ENCODE results near the gene ATG5. TPM values are rescaled to one million over a fixed set of nuclear protein-coding genes. Genes with fewer than 3 reads are reported as not detected.

Gene ATG5
- total RNA-seq, 1 experiment from 2014 or later = 35.1 TPM

DNA sequence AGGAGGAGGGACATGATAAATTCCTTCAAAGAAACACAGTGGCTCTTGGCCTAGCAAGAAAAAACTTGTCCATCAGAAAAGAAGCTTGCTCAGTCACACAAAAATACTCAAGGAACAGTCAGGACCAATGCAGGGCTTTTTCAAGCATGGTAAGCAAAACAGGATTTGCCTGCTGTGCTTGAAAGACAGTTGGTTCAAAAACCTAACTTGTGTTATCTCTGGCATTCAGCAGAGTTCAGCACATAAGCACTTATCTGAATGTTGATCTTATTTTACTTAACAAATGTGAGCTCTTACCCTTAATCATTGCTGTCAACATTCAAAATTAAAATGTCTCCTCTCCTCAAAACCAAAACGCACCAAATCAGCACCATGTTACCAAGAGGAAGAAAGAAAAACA is 38.3 kb downstream of the ATG5 start:
- no peak for TF ChIP-seq CTCF (IDR thresholded peaks at IDR 0.05; ENCODE audit: unreplicated experiment)
- CTCF ChIA-PET = no interaction called here
- Mint-ChIP-seq H3K27me3 (ENCODE audit: unreplicated experiment) (no peaks in the 10 kb centered on the region), H3K27ac (ENCODE audit: unreplicated experiment) (no peak overlapping the region), H3K4me3 (ENCODE audit: low read depth, unreplicated experiment) (no peak overlapping the region), H3K36me3 (ENCODE audit: insufficient read depth, unreplicated experiment) (peaks cover 10% of the 10 kb centered on the region), H3K9me3 (ENCODE audit: low read depth, unreplicated experiment) (peaks cover 6% of the 10 kb centered on the region), H3K4me1 (ENCODE audit: low read depth, unreplicated experiment) (no peaks in the 10 kb centered on the region)
- no TSS peak for BruUV-seq (replicated peaks)
- intact Hi-C loops (cut with micrococcal nuclease; ENCODE audit: unreplicated experiment) = no loop called here
- no peak for DNase-seq

DNA sequence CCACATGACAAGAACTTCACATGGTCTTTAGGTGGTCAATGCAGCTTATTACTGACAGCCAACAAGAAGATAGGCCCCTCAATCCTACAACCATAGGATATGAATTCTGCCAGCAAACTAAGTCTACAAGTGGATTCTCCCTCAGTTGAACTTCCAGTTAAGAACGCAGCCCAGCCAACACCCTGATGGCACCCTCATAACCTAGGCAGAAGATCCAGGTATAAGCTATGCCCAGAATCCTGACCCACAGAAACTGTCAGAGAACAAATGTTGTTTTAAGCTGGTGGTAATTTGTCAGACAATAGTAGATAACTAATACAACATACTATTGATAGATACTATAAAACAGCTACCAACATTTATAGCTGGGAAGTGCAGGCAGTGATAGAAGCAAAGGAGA is 38.8 kb downstream of the ATG5 start:
- Mint-ChIP-seq H3K4me3 (ENCODE audit: low read depth, unreplicated experiment) (no peak overlapping the region), H3K27me3 (ENCODE audit: unreplicated experiment) (no peaks in the 10 kb centered on the region), H3K36me3 (ENCODE audit: insufficient read depth, unreplicated experiment) (peaks cover 6% of the 10 kb centered on the region), H3K27ac (ENCODE audit: unreplicated experiment) (no peak overlapping the region), H3K9me3 (ENCODE audit: low read depth, unreplicated experiment) (peaks cover 5% of the 10 kb centered on the region), H3K4me1 (ENCODE audit: low read depth, unreplicated experiment) (no peaks in the 10 kb centered on the region)
- intact Hi-C loops (cut with micrococcal nuclease; ENCODE audit: unreplicated experiment) = no loop called here
- no peak for TF ChIP-seq CTCF (IDR thresholded peaks at IDR 0.05; ENCODE audit: unreplicated experiment)
- CTCF ChIA-PET = no interaction called here
- BruUV-seq (replicated peaks) = no TSS peak
- no peak for DNase-seq

DNA sequence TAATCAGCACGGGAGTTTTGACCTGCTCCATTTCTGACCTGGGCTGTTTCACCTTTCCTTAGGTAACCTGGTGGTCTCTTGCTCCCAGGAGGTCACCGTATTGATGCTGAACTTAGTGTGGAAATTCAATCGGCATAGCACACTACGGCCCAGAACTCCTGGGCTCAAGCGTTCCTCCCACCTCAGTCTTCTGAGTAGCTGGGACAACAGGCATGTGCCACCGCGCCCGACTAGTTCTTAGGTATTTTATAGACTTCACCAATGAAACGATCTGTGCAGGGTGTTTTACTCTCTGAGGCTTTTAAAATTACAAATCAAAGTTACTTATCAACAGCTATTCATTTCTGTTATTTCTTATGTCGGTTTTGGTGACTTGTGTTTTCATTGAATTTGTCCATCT is 42.1 kb downstream of the ATG5 start:
- Mint-ChIP-seq H3K4me1 (ENCODE audit: low read depth, unreplicated experiment) (no peaks in the 10 kb centered on the region), H3K27ac (ENCODE audit: unreplicated experiment) (no peak overlapping the region), H3K36me3 (ENCODE audit: insufficient read depth, unreplicated experiment) (no peaks in the 10 kb centered on the region), H3K27me3 (ENCODE audit: unreplicated experiment) (no peaks in the 10 kb centered on the region), H3K9me3 (ENCODE audit: low read depth, unreplicated experiment) (no peaks in the 10 kb centered on the region), H3K4me3 (ENCODE audit: low read depth, unreplicated experiment) (no peak overlapping the region)
- CTCF ChIA-PET = no interaction called here
- BruUV-seq (replicated peaks) = no TSS peak
- no peak for TF ChIP-seq CTCF (IDR thresholded peaks at IDR 0.05; ENCODE audit: unreplicated experiment)
- no peak for DNase-seq
- intact Hi-C loops (cut with micrococcal nuclease; ENCODE audit: unreplicated experiment) = no loop called here

- no peaks in the 10 kb centered on the region for H3K4me1 Mint-ChIP-seq (ENCODE audit: low read depth, unreplicated experiment)
- H3K36me3 Mint-ChIP-seq (ENCODE audit: insufficient read depth, unreplicated experiment) = no peaks in the 10 kb centered on the region
- DNase-seq = no peak
- no peaks in the 10 kb centered on the region for H3K9me3 Mint-ChIP-seq (ENCODE audit: low read depth, unreplicated experiment)
- intact Hi-C loops (cut with micrococcal nuclease; ENCODE audit: unreplicated experiment) = no loop called here
- H3K27ac Mint-ChIP-seq (ENCODE audit: unreplicated experiment) = no peak overlapping the region
- BruUV-seq (replicated peaks) = no TSS peak
- CTCF ChIA-PET = no interaction called here
- no peak for TF ChIP-seq CTCF (IDR thresholded peaks at IDR 0.05; ENCODE audit: unreplicated experiment)
- no peak overlapping the region for H3K4me3 Mint-ChIP-seq (ENCODE audit: low read depth, unreplicated experiment)
- H3K27me3 Mint-ChIP-seq (ENCODE audit: unreplicated experiment) = no peaks in the 10 kb centered on the region
Observed at GRCh38 chr6:106281661-106282060, 43.9 kb downstream of the ATG5 start.

- H3K36me3 Mint-ChIP-seq (ENCODE audit: insufficient read depth, unreplicated experiment) = no peaks in the 10 kb centered on the region
- CTCF ChIA-PET = no interaction called here
- no peak for TF ChIP-seq CTCF (IDR thresholded peaks at IDR 0.05; ENCODE audit: unreplicated experiment)
Observed at GRCh38 chr6:106281088-106281487, 44.5 kb downstream of the ATG5 start.

More at GRCh38 chr6:106281088-106281487, 44.5 kb downstream of the ATG5 start:
- intact Hi-C loops (cut with micrococcal nuclease; ENCODE audit: unreplicated experiment) = no loop called here
- Mint-ChIP-seq H3K27me3 (ENCODE audit: unreplicated experiment) (no peaks in the 10 kb centered on the region), H3K27ac (ENCODE audit: unreplicated experiment) (no peak overlapping the region), H3K4me3 (ENCODE audit: low read depth, unreplicated experiment) (no peak overlapping the region), H3K4me1 (ENCODE audit: low read depth, unreplicated experiment) (no peaks in the 10 kb centered on the region), H3K9me3 (ENCODE audit: low read depth, unreplicated experiment) (no peaks in the 10 kb centered on the region)
- BruUV-seq (replicated peaks) = no TSS peak
- DNase-seq = no peak

Measured in Calu3 (cell line).